Left lung (tissue), 10 donors: ENCODE data around the gene TOX2. TPM values are rescaled to one million over a fixed set of nuclear protein-coding genes. Genes with fewer than 3 reads are reported as not detected.

Experiments
- ATAC-seq: fragments of 200-7000 bp; cut with Tn5 transposase; one replicate; pipeline ENCODE4 v1.9.1; 2020; ENCODE audit warnings: moderate library complexity
- DNase-seq, 4 donors: peaks; one replicate each; pipeline ENCODE4 v3.0.0-alpha.2; 2013 to 2020
- H3K27ac ChIP-seq, 2 donors: fragments of 200-600 bp; sonication (generic) in 1 of 2; one replicate each; pipeline versions ENCODE4 v1.5.0 to v1.8.0; 2020 to 2021
- H3K27me3 ChIP-seq, 2 donors: fragments of 200-600 bp; sonication (generic) in 1 of 2; one replicate each; pipeline versions ENCODE4 v1.5.0 to v1.8.0; 2020 to 2021
- H3K36me3 ChIP-seq, 2 donors: fragments of 200-600 bp; sonication (generic) in 1 of 2; one replicate each; pipeline versions ENCODE4 v1.5.0 to v1.8.0; 2020 to 2021
- H3K4me1 ChIP-seq, 2 donors: fragments of 200-600 bp; one replicate each; pipeline ENCODE4 v1.8.0; 2021
- H3K4me3 ChIP-seq, 2 donors: fragments of 200-600 bp; sonication (generic) in 1 of 2; one replicate each; pipeline versions ENCODE4 v1.5.0 to v1.8.0; 2020 to 2021; ENCODE audit warnings: mild to moderate bottlenecking in 1 of 2
- H3K9me3 ChIP-seq, 2 donors: fragments of 200-600 bp; sonication (generic) in 1 of 2; one replicate each; pipeline versions ENCODE4 v1.5.0 to v1.8.0; 2020 to 2021
- CTCF ChIP-seq, 2 donors: fragments of 200-600 bp; sonication (generic) in 1 of 2; IDR thresholded peaks; one replicate each; pipeline versions ENCODE4 v1.5.0 to v1.8.0; 2021; ENCODE audit warnings: antibody characterized with exemption in 2 of 2
- intact Hi-C, 2 donors: fragments of 100-400 bp; cut with DNase I; formaldehyde crosslinking; loops; one replicate each; pipeline versions ENCODE4 v1.11.2 to v1.14.2; 2022
- polyA plus RNA-seq, 6 donors: library from polyadenylated mRNA; unstranded; fragments of 120-200 nt; gene quantifications; one replicate each; pipeline ENCODE4 v1.2.1, GENCODE V29; 2013; ENCODE audit not compliant: insufficient read length in 6 of 6
- total RNA-seq, 2 donors: library from RNA; stranded (reverse); fragmentation: NEBNext Ultra II Directional; extraction: Animal tissue kit (Norgen Biotek cat#: 25700); gene quantifications; one replicate each; pipeline ENCODE4 v1.2.1, GENCODE V29; 2021
- donor health status: DM: no; HTN: yes; CAD: no.
- donor health status: DM: no; HTN: no; CAD: no.

Gene TOX2
- total and polyA plus RNA-seq, 8 donors = 14.5 to 61.1 (median 41.3) TPM

GRCh38 chr20:44099832-44100231 lies 185.2 kb downstream of the TOX2 start:
- intact Hi-C loops = no loop called here
- TF ChIP-seq CTCF (IDR thresholded peaks at IDR 0.05) = no peak
- ATAC-seq = no peak

GRCh38 chr20:44102582-44102981 lies 187.9 kb downstream of the TOX2 start:
- no peak for ATAC-seq
- Histone ChIP-seq H3K4me1 (no peaks in the 10 kb centered on the region), H3K27me3 (peaks cover 0 to 14% of the 10 kb centered on the region in 2 donors), H3K36me3 (no peaks in the 10 kb centered on the region), H3K4me3 (no peak overlapping the region), H3K27ac (no peak overlapping the region), H3K9me3 (peaks cover 0 to 6% of the 10 kb centered on the region in 2 donors)
- DNase-seq = no peak
- intact Hi-C loops = no loop called here
- TF ChIP-seq CTCF (IDR thresholded peaks at IDR 0.05) = no peak

More at GRCh38 chr20:44099832-44100231, 185.2 kb downstream of the TOX2 start:
- Histone ChIP-seq H3K27ac (no peak overlapping the region), H3K4me3 (no peak overlapping the region), H3K36me3 (no peaks in the 10 kb centered on the region), H3K9me3 (peaks cover 0 to 5% of the 10 kb centered on the region in 2 donors), H3K4me1 (no peaks in the 10 kb centered on the region), H3K27me3 (peaks cover 0 to 7% of the 10 kb centered on the region in 2 donors)
- no peak for DNase-seq

- Histone ChIP-seq H3K4me1 (no peaks in the 10 kb centered on the region), H3K4me3 (no peak overlapping the region), H3K27ac (no peak overlapping the region), H3K27me3 (peaks cover 0 to 18% of the 10 kb centered on the region in 2 donors), H3K36me3 (no peaks in the 10 kb centered on the region), H3K9me3 (peaks cover 0 to 13% of the 10 kb centered on the region in 2 donors)
- DNase-seq (no peak), ATAC-seq (no peak)
- intact Hi-C loops = no loop called here
- TF ChIP-seq CTCF (IDR thresholded peaks at IDR 0.05) = no peak
These were observed 190.3 kb downstream of the TOX2 start for GRCh38 chr20:44104798-44105517.

GRCh38 chr20:44106615-44107014 lies 192.0 kb downstream of the TOX2 start:
- no peak for TF ChIP-seq CTCF (IDR thresholded peaks at IDR 0.05)
- DNase-seq = no peak
- Histone ChIP-seq H3K27ac (no peak overlapping the region), H3K9me3 (peaks cover 0 to 13% of the 10 kb centered on the region in 2 donors), H3K36me3 (no peaks in the 10 kb centered on the region), H3K4me3 (no peak overlapping the region), H3K4me1 (no peaks in the 10 kb centered on the region), H3K27me3 (peaks cover 0 to 33% of the 10 kb centered on the region in 2 donors)
- ATAC-seq = no peak
- intact Hi-C loops = no loop called here

GRCh38 chr20:44109951-44110361 lies 195.3 kb downstream of the TOX2 start:
- no peak overlapping the region for H3K27ac ChIP-seq
- no peak overlapping the region for H3K4me3 ChIP-seq
- TF ChIP-seq CTCF (IDR thresholded peaks at IDR 0.05) = no peak
- peaks cover 0 to 35% of the 10 kb centered on the region in 2 donors for H3K27me3 ChIP-seq
- no peaks in the 10 kb centered on the region for H3K4me1 ChIP-seq
- no peaks in the 10 kb centered on the region for H3K36me3 ChIP-seq
- intact Hi-C loops = no loop called here
- DNase-seq (no peak), ATAC-seq (no peak)
- H3K9me3 ChIP-seq = peaks cover 0 to 8% of the 10 kb centered on the region in 2 donors
